ENCODE results near the gene NLRP14. TPM values are rescaled to one million over a fixed set of nuclear protein-coding genes. Genes with fewer than 3 reads are reported as not detected.

NLRP14 gene
- total and polyA plus RNA-seq, 2 donors (not counting 3 experiments of a cell fraction or from before 2014, with no cell fraction given): 0.24 to 0.26 TPM

DNA sequence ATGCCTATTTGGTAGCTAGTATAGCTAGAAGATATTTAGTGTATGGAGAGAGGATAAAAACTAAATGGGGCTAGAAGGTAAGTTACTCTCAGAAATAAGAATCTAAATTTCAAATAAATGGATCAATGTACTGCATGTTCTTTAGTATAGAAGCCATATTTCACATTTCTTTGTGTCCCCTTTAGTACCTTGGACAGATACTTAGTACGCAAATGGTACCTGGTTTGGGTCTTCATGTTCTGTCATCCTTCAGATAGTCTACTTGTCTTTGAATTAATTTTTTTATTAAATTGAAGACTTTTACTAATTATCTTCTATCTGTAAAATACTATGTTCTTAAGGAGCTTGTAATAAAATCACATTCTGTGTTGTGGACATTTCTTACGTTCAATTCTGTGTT, 42.3 kb downstream of the NLRP14 start:
- BruUV-seq (replicated peaks): no TSS peak
- Histone ChIP-seq H3K27ac (ENCODE audit: insufficient read depth, low read depth, low read length) (no peak overlapping the region), H3K4me2 (ENCODE audit: insufficient read depth, low read length) (no peak overlapping the region), H3K4me1 (ENCODE audit: control insufficient read depth, extremely low read depth, insufficient read depth, low read length) (peaks cover 11% of the 10 kb centered on the region), H3K79me2 (ENCODE audit: control insufficient read depth, insufficient read depth, low read length) (no peaks in the 10 kb centered on the region), H3K9ac (replicated peaks; ENCODE audit: extremely low read depth, insufficient read depth, low read length) (no peak overlapping the region), H3K27me3 (ENCODE audit: control insufficient read depth in 2 of 2, insufficient read depth in 2 of 2, low read length in 2 of 2) (no peaks in the 10 kb centered on the region), H3K9me3 (replicated peaks; ENCODE audit: control insufficient read depth, insufficient read depth, low read length) (no peaks in the 10 kb centered on the region), H4K20me1 (replicated peaks; ENCODE audit: control insufficient read depth, extremely low read depth, insufficient read depth, low read length) (no peaks in the 10 kb centered on the region), H3K9me1 (replicated peaks; ENCODE audit: control insufficient read depth, extremely low read depth, insufficient read depth, low read length) (no peaks in the 10 kb centered on the region), H3K4me3 (replicated peaks in 1 of 3; ENCODE audit: insufficient read depth in 1 of 3, low read depth in 1 of 3, low read length in 3 of 3) (no peak overlapping the region), H3K36me3 (ENCODE audit: control insufficient read depth in 2 of 2, extremely low read depth in 1 of 2, insufficient read depth in 2 of 2, low read length in 2 of 2) (no peaks in the 10 kb centered on the region), H2AFZ (ENCODE audit: low read depth, low read length) (no peak overlapping the region)
- TF ChIP-seq MYC (IDR thresholded peaks at IDR 0.05; ENCODE audit: low read depth, low read length) (no peak), EZH2 (IDR thresholded peaks at IDR 0.05; ENCODE audit: borderline replicate concordance, low read depth, low read length, severe bottlenecking) (no peak), POLR2A (IDR thresholded peaks at IDR 0.05; ENCODE audit: low read depth, low read length) (no peak), FOS (IDR thresholded peaks at IDR 0.05; ENCODE audit: borderline replicate concordance, insufficient read depth, low read length) (no peak), POLR2AphosphoS5 (IDR thresholded peaks at IDR 0.05; ENCODE audit: insufficient read depth, low read depth, low read length) (no peak), JUN (IDR thresholded peaks at IDR 0.05; ENCODE audit: borderline replicate concordance, insufficient read depth, insufficient read length, low read depth) (no peak), GATA2 (IDR thresholded peaks at IDR 0.05; ENCODE audit: insufficient read depth, insufficient read length, low read depth, low read length) (no peak)
- TF ChIP-seq, protein P1, sequence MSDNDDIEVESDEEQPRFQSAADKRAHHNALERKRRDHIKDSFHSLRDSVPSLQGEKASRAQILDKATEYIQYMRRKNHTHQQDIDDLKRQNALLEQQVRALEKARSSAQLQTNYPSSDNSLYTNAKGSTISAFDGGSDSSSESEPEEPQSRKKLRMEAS (IDR thresholded peaks at IDR 0.05; ENCODE audit: insufficient read depth, insufficient read length): no peak
- TF ChIP-seq, protein P2, sequence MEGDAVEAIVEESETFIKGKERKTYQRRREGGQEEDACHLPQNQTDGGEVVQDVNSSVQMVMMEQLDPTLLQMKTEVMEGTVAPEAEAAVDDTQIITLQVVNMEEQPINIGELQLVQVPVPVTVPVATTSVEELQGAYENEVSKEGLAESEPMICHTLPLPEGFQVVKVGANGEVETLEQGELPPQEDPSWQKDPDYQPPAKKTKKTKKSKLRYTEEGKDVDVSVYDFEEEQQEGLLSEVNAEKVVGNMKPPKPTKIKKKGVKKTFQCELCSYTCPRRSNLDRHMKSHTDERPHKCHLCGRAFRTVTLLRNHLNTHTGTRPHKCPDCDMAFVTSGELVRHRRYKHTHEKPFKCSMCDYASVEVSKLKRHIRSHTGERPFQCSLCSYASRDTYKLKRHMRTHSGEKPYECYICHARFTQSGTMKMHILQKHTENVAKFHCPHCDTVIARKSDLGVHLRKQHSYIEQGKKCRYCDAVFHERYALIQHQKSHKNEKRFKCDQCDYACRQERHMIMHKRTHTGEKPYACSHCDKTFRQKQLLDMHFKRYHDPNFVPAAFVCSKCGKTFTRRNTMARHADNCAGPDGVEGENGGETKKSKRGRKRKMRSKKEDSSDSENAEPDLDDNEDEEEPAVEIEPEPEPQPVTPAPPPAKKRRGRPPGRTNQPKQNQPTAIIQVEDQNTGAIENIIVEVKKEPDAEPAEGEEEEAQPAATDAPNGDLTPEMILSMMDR (IDR thresholded peaks at IDR 0.05; ENCODE audit: extremely low read depth in 1 of 2, insufficient read depth in 1 of 2, low read depth in 1 of 2, low read length in 2 of 2): no peak
- ChIA-PET POLR2A (no interaction called here), CTCF (no interaction called here)
- dilution Hi-C loops (cut with MboI; ENCODE audit: extremely low pct_ligation_motif_present, low sequenced_read_pairs) (no loop called here), intact Hi-C loops (cut with micrococcal nuclease) (no loop called here)
- DNase-seq (ENCODE audit: low read depth, low spot score): no peak
- no peak for FAIRE-seq
